ENCODE data around the gene PIGL. TPM values are rescaled to one million over a fixed set of nuclear protein-coding genes. Genes with fewer than 3 reads are reported as not detected.

The PIGL gene
- total and polyA plus RNA-seq, 2 experiments from 2014 or later: 32.9 to 47.3 TPM

DNA sequence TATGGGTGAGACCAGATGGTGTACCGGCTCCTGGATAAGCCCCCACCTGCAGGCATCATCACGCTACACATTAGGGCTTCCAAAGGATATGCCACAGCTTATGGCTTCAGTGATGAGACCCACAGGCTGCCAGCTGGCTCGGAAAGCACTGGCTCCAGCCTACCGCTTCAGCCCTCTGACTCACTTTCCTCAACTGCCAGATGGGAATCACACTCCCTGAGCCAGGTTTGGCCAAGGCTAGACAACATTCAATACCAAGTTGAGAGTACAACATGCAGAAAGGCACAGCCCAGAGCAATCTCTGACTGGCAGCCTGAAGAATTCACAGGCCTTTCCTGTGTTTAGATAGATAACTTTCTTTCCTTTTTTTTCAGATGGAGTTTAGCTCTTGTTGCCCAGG, 126.0 kb downstream of the PIGL start (continued):
- TF ChIP-seq ZNF462 (CRISPR knock-in tag; IDR thresholded peaks at IDR 0.05) (no peak), CTCF (conservative IDR thresholded peaks at IDR 0.05; ENCODE audit: low read depth in 2 of 2) (no peak), CREB1 (CRISPR knock-in tag; IDR thresholded peaks at IDR 0.05; ENCODE audit: low read depth) (no peak), NANOG (IDR thresholded peaks at IDR 0.05; ENCODE audit: borderline replicate concordance) (no peak), POLR2AphosphoS5 (IDR thresholded peaks at IDR 0.05; ENCODE audit: low read depth) (no peak)

DNA sequence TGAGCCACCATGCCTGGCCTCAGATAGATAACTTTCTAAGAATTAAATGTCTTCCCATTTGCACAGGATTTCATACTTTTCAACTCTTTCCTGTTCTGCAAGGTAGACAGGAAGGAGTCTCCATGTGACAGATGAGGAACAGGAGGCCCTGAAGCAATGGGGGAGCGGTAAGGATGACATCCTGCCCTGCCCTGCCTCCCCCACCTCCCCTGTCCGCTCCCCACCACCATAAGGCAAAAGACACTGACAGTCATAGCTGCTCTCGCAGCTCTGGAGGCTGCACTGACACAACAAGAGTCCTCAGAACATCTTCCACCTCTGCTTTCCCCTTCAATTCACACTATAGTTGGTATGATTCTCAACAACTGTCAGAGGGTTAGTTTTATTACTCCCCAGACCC, 126.6 kb downstream of the PIGL start:
- no peaks in the 10 kb centered on the region for H3K27me3 ChIP-seq (ENCODE audit: insufficient read depth)
- no peaks in the 10 kb centered on the region for H3K9me2 ChIP-seq (ENCODE audit: insufficient read depth)
- H2AFZ ChIP-seq: no peak overlapping the region
- H4K20me1 ChIP-seq (replicated peaks; ENCODE audit: insufficient read depth): peaks cover 4% of the 10 kb centered on the region; the same call in 1 of the 2 replicates
- no peak overlapping the region for H3K4me3 Mint-ChIP-seq
- no peaks in the 10 kb centered on the region for H3K4me1 ChIP-seq (ENCODE audit: insufficient read depth)
- no peaks in the 10 kb centered on the region for H3K79me2 ChIP-seq (replicated peaks; ENCODE audit: insufficient read depth)
- H3K9me3 Mint-ChIP-seq: no peaks in the 10 kb centered on the region
- peaks cover 26% of the 10 kb centered on the region for H3K36me3 ChIP-seq (ENCODE audit: insufficient read depth)
- H3K4me2 ChIP-seq: no peak overlapping the region
- ATAC-seq (no peak), DNase-seq (ENCODE audit: low spot score) (no peak)
- H3K27ac ChIP-seq (ENCODE audit: low read depth): no peak overlapping the region
- H3K27me3 Mint-ChIP-seq (ENCODE audit: insufficient read depth, low read depth, poor library complexity): peaks cover 2% of the 10 kb centered on the region
- H3K4me3 ChIP-seq: no peak overlapping the region
- peaks cover 10% of the 10 kb centered on the region; the same call in 1 of the 2 replicates for H3F3A ChIP-seq (replicated peaks; ENCODE audit: low read depth)
- H3K27ac Mint-ChIP-seq: no peak overlapping the region
- peaks cover 65% of the 10 kb centered on the region for H3K36me3 Mint-ChIP-seq (ENCODE audit: low read depth)
- no peaks in the 10 kb centered on the region for H3K4me1 Mint-ChIP-seq
- TF ChIP-seq NANOG (IDR thresholded peaks at IDR 0.05; ENCODE audit: borderline replicate concordance): no peak
- TF ChIP-seq STAT1 (IDR thresholded peaks at IDR 0.05; ENCODE audit: unreplicated experiment): no peak
- TF ChIP-seq JUNB (IDR thresholded peaks at IDR 0.05; ENCODE audit: unreplicated experiment): no peak
- no peak for TF ChIP-seq CREB1 (CRISPR knock-in tag; IDR thresholded peaks at IDR 0.05; ENCODE audit: low read depth)
- no peak for TF ChIP-seq POLR2AphosphoS5 (IDR thresholded peaks at IDR 0.05; ENCODE audit: low read depth)
- no peak for TF ChIP-seq CTCF (conservative IDR thresholded peaks at IDR 0.05; ENCODE audit: low read depth in 2 of 2)
- TF ChIP-seq, protein P1, sequence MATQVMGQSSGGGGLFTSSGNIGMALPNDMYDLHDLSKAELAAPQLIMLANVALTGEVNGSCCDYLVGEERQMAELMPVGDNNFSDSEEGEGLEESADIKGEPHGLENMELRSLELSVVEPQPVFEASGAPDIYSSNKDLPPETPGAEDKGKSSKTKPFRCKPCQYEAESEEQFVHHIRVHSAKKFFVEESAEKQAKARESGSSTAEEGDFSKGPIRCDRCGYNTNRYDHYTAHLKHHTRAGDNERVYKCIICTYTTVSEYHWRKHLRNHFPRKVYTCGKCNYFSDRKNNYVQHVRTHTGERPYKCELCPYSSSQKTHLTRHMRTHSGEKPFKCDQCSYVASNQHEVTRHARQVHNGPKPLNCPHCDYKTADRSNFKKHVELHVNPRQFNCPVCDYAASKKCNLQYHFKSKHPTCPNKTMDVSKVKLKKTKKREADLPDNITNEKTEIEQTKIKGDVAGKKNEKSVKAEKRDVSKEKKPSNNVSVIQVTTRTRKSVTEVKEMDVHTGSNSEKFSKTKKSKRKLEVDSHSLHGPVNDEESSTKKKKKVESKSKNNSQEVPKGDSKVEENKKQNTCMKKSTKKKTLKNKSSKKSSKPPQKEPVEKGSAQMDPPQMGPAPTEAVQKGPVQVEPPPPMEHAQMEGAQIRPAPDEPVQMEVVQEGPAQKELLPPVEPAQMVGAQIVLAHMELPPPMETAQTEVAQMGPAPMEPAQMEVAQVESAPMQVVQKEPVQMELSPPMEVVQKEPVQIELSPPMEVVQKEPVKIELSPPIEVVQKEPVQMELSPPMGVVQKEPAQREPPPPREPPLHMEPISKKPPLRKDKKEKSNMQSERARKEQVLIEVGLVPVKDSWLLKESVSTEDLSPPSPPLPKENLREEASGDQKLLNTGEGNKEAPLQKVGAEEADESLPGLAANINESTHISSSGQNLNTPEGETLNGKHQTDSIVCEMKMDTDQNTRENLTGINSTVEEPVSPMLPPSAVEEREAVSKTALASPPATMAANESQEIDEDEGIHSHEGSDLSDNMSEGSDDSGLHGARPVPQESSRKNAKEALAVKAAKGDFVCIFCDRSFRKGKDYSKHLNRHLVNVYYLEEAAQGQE (IDR thresholded peaks at IDR 0.05; ENCODE audit: unreplicated experiment): no peak
